Measurements from ENCODE around the gene SPN. TPM values are rescaled to one million over a fixed set of nuclear protein-coding genes. Genes with fewer than 3 reads are reported as not detected.
A peak's percentile ranks its signal among the peaks of the same experiment; 100 is the strongest.
"Not testable (repeated sequence)": the region's sequence is repeated elsewhere in the genome, so short reads cannot be mapped to it uniquely, and the experiment has no call there.

The SPN gene
- total RNA-seq, 2 donors from 2014 or later = 1.3 to 2.0 TPM

GRCh38 chr16:29664091-29664921 lies 1.3 kb downstream of the SPN start:
- Histone ChIP-seq H3K36me3 (replicated peaks in 1 of 2; ENCODE audit: insufficient read depth in 1 of 2, low read depth in 2 of 2) (no peaks in the 10 kb centered on the region), H3K4me1 (no peaks in the 10 kb centered on the region), H3K4me3 (no peak overlapping the region), H3K9me3 (no peaks in the 10 kb centered on the region), H3K27ac (no peak overlapping the region), H3K27me3 (no peaks in the 10 kb centered on the region)
- DNase-seq = peak in 3 of 4 donors; percentile 15 to 35 (median 17)
- intact Hi-C loops (cut with DNase I) = no loop called here
- ATAC-seq = no peak
- 67 to 75% methylated on average over 16 to 35 of the region's 35 CpGs for WGBS, 2 donors
- TF ChIP-seq CTCF (IDR thresholded peaks at IDR 0.05) = no peak
- TF ChIP-seq POLR2A (IDR thresholded peaks at IDR 0.05) = no peak

- Histone ChIP-seq H3K27ac (no peak overlapping the region), H3K9me3 (no peaks in the 10 kb centered on the region), H3K36me3 (replicated peaks in 1 of 2; ENCODE audit: insufficient read depth in 1 of 2, low read depth in 2 of 2) (no peaks in the 10 kb centered on the region), H3K4me1 (no peaks in the 10 kb centered on the region), H3K27me3 (no peaks in the 10 kb centered on the region), H3K4me3 (no peak overlapping the region)
- ATAC-seq = no peak
- no peak for TF ChIP-seq CTCF (IDR thresholded peaks at IDR 0.05)
- TF ChIP-seq POLR2A (IDR thresholded peaks at IDR 0.05) = no peak
- intact Hi-C loops (cut with DNase I) = no loop called here
- WGBS, 2 donors = 57 to 73% methylated on average over 9 to 15 of the region's 15 CpGs
- no peak for DNase-seq
Measured at GRCh38 chr16:29665294-29666077, 2.4 kb downstream of the SPN start.

GRCh38 chr16:29667322-29667610 lies 4.2 kb downstream of the SPN start:
- H3K9me3 ChIP-seq; DNase-seq; intact Hi-C loops (cut with DNase I); H3K36me3 ChIP-seq (replicated peaks in 1 of 2; ENCODE audit: insufficient read depth in 1 of 2, low read depth in 2 of 2); H3K27me3 ChIP-seq; H3K4me1 ChIP-seq; ATAC-seq; H3K4me3 ChIP-seq: not testable (repeated sequence)
- peak overlapping the region in 1 of 4 donors; percentile 27 for H3K27ac ChIP-seq
- 77 to 79% methylated on average over 5 to 6 of the region's 6 CpGs for WGBS, 2 donors

GRCh38 chr16:29667755-29668154 lies 4.7 kb downstream of the SPN start:
- DNase-seq (no peak), ATAC-seq (no peak)
- Histone ChIP-seq H3K9me3 (no peaks in the 10 kb centered on the region), H3K27ac (no peak overlapping the region), H3K27me3 (no peaks in the 10 kb centered on the region), H3K36me3 (replicated peaks in 1 of 2; ENCODE audit: insufficient read depth in 1 of 2, low read depth in 2 of 2) (no peaks in the 10 kb centered on the region), H3K4me3 (no peak overlapping the region), H3K4me1 (no peaks in the 10 kb centered on the region)
- intact Hi-C loops (cut with DNase I) = no loop called here
- TF ChIP-seq CTCF (IDR thresholded peaks at IDR 0.05) = no peak
- no peak for TF ChIP-seq POLR2A (IDR thresholded peaks at IDR 0.05)
- whole genome bisulfite sequencing, 2 donors = 91 to 92% methylated on average over 12 of the region's 12 CpGs

GRCh38 chr16:29668267-29668666 lies 5.2 kb downstream of the SPN start:
- TF ChIP-seq POLR2A (IDR thresholded peaks at IDR 0.05) (no peak), CTCF (IDR thresholded peaks at IDR 0.05) (no peak)
- Histone ChIP-seq H3K9me3 (no peaks in the 10 kb centered on the region), H3K27me3 (no peaks in the 10 kb centered on the region), H3K36me3 (replicated peaks in 1 of 2; ENCODE audit: insufficient read depth in 1 of 2, low read depth in 2 of 2) (no peaks in the 10 kb centered on the region), H3K4me3 (no peak overlapping the region), H3K4me1 (no peaks in the 10 kb centered on the region), H3K27ac (no peak overlapping the region)
- ATAC-seq (no peak), DNase-seq (no peak)
- 74 to 76% methylated on average over 3 of the region's 3 CpGs for WGBS, 2 donors
- intact Hi-C loops (cut with DNase I) = no loop called here

Measured in body of pancreas (tissue), 4 donors.